ENCODE data around the gene ASAH2B. TPM values are rescaled to one million over a fixed set of nuclear protein-coding genes. Genes with fewer than 3 reads are reported as not detected.

Gene ASAH2B
- total and polyA plus RNA-seq, 2 donors (not counting 3 experiments of a cell fraction or from before 2014, with no cell fraction given), result 1.9 to 6.5 TPM

DNA sequence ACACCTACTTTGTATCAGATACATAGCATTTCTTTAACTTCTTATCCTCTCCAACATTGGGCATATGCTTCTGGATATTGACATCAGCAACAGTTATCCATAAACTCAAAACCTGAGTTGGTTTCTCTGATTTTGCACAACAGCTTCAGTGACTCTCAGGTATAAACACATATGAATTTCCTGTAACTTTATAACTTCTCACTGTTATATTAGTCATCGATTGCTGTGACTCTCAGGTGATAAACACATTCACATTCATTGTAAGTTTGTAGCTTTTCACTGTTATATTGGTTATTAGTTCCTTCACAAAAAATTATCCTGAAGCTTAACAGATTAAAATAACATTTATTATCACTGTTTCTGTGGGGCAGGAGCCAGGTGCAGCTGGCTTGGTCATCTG, 57.0 kb downstream of the ASAH2B start:
- Histone ChIP-seq H2AFZ (ENCODE audit: low read depth, low read length) (no peak overlapping the region), H3K27ac (ENCODE audit: insufficient read depth, low read depth, low read length) (no peak overlapping the region), H3K4me1 (ENCODE audit: control insufficient read depth, extremely low read depth, insufficient read depth, low read length) (no peaks in the 10 kb centered on the region), H3K4me2 (ENCODE audit: insufficient read depth, low read length) (no peak overlapping the region), H3K9me3 (replicated peaks; ENCODE audit: control insufficient read depth, insufficient read depth, low read length) (no peaks in the 10 kb centered on the region), H3K36me3 (ENCODE audit: control insufficient read depth in 2 of 2, extremely low read depth in 1 of 2, insufficient read depth in 2 of 2, low read length in 2 of 2) (no peaks in the 10 kb centered on the region), H3K9me1 (replicated peaks; ENCODE audit: control insufficient read depth, extremely low read depth, insufficient read depth, low read length) (peaks cover 2% of the 10 kb centered on the region), H3K27me3 (ENCODE audit: control insufficient read depth in 2 of 2, insufficient read depth in 2 of 2, low read length in 2 of 2) (peaks cover 7 to 11% of the 10 kb centered on the region in 2 experiments), H3K9ac (replicated peaks; ENCODE audit: extremely low read depth, insufficient read depth, low read length) (no peak overlapping the region), H3K4me3 (replicated peaks in 1 of 3; ENCODE audit: insufficient read depth in 1 of 3, low read depth in 1 of 3, low read length in 3 of 3) (no peak overlapping the region), H4K20me1 (replicated peaks; ENCODE audit: control insufficient read depth, extremely low read depth, insufficient read depth, low read length) (no peaks in the 10 kb centered on the region), H3K79me2 (ENCODE audit: control insufficient read depth, insufficient read depth, low read length) (no peaks in the 10 kb centered on the region)
- TF ChIP-seq JUN (IDR thresholded peaks at IDR 0.05; ENCODE audit: borderline replicate concordance, insufficient read depth, insufficient read length, low read depth) (no peak), POLR2A (IDR thresholded peaks at IDR 0.05; ENCODE audit: low read depth, low read length) (no peak), POLR2AphosphoS5 (IDR thresholded peaks at IDR 0.05; ENCODE audit: insufficient read depth, low read depth, low read length) (no peak), FOS (IDR thresholded peaks at IDR 0.05; ENCODE audit: borderline replicate concordance, insufficient read depth, low read length) (no peak), MYC (IDR thresholded peaks at IDR 0.05; ENCODE audit: low read depth, low read length) (no peak), EZH2 (IDR thresholded peaks at IDR 0.05; ENCODE audit: borderline replicate concordance, low read depth, low read length, severe bottlenecking) (no peak), GATA2 (IDR thresholded peaks at IDR 0.05; ENCODE audit: insufficient read depth, insufficient read length, low read depth, low read length) (no peak)
- TF ChIP-seq, protein P1, sequence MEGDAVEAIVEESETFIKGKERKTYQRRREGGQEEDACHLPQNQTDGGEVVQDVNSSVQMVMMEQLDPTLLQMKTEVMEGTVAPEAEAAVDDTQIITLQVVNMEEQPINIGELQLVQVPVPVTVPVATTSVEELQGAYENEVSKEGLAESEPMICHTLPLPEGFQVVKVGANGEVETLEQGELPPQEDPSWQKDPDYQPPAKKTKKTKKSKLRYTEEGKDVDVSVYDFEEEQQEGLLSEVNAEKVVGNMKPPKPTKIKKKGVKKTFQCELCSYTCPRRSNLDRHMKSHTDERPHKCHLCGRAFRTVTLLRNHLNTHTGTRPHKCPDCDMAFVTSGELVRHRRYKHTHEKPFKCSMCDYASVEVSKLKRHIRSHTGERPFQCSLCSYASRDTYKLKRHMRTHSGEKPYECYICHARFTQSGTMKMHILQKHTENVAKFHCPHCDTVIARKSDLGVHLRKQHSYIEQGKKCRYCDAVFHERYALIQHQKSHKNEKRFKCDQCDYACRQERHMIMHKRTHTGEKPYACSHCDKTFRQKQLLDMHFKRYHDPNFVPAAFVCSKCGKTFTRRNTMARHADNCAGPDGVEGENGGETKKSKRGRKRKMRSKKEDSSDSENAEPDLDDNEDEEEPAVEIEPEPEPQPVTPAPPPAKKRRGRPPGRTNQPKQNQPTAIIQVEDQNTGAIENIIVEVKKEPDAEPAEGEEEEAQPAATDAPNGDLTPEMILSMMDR (IDR thresholded peaks at IDR 0.05; ENCODE audit: extremely low read depth in 1 of 2, insufficient read depth in 1 of 2, low read depth in 1 of 2, low read length in 2 of 2), result no peak
- TF ChIP-seq, protein P2, sequence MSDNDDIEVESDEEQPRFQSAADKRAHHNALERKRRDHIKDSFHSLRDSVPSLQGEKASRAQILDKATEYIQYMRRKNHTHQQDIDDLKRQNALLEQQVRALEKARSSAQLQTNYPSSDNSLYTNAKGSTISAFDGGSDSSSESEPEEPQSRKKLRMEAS (IDR thresholded peaks at IDR 0.05; ENCODE audit: insufficient read depth, insufficient read length), result no peak
- no peak for DNase-seq (ENCODE audit: low read depth, low spot score)
- BruUV-seq (replicated peaks), result no TSS peak
- dilution Hi-C loops (cut with MboI; ENCODE audit: extremely low pct_ligation_motif_present, low sequenced_read_pairs), result no loop called here
- no peak for FAIRE-seq
- POLR2A ChIA-PET, result no interaction called here
- intact Hi-C loops (cut with micrococcal nuclease), result no loop called here
- CTCF ChIA-PET, result no interaction called here

Measured in endothelial cell of umbilical vein (primary cell).